Stimulated activated CD4-positive, alpha-beta T cell treated with anti-CD3 and anti-CD28 coated beads, TNF-alpha, amount 100 ng/mL, for 1 hour (primary cell): ENCODE measurements around the gene KLHDC4.
"Not testable (repeated sequence)": the region's sequence is repeated elsewhere in the genome, so short reads cannot be mapped to it uniquely, and the experiment has no call there.

Experiments
- DNase-seq, 3 donors: peaks; one replicate each; pipeline ENCODE4 v3.0.0-alpha.2; 2020; ENCODE audit warnings: low read depth in 3 of 3, low spot score in 1 of 3

KLHDC4 gene

GRCh38 chr16:87685405-87685755 lies 80.4 kb downstream of the KLHDC4 start:
- DNase-seq, result no peak

GRCh38 chr16:87684711-87685404 lies 80.9 kb downstream of the KLHDC4 start:
- DNase-seq, result no peak

GRCh38 chr16:87684106-87684677 lies 81.6 kb downstream of the KLHDC4 start:
- no peak for DNase-seq

- no peak for DNase-seq
These were observed 82.9 kb downstream of the KLHDC4 start for GRCh38 chr16:87682852-87683399.

GRCh38 chr16:87681981-87682570 lies 83.7 kb downstream of the KLHDC4 start:
- no peak for DNase-seq

GRCh38 chr16:87681051-87681602 lies 84.7 kb downstream of the KLHDC4 start:
- not testable (repeated sequence) for DNase-seq

- no peak for DNase-seq
These were observed 85.5 kb downstream of the KLHDC4 start for GRCh38 chr16:87680272-87680644.

GRCh38 chr16:87679593-87680271 lies 86.1 kb downstream of the KLHDC4 start:
- no peak for DNase-seq

GRCh38 chr16:87678618-87679017 lies 87.2 kb downstream of the KLHDC4 start:
- DNase-seq, result no peak

- no peak for DNase-seq
These were observed 88.0 kb downstream of the KLHDC4 start for GRCh38 chr16:87677830-87678229.

- no peak for DNase-seq
These were observed 90.6 kb downstream of the KLHDC4 start for GRCh38 chr16:87675111-87675719.

- DNase-seq, result no peak
These were observed 91.4 kb downstream of the KLHDC4 start for GRCh38 chr16:87674419-87674818.

GRCh38 chr16:87671715-87672270 lies 94.0 kb downstream of the KLHDC4 start:
- no peak for DNase-seq

- no peak for DNase-seq
These were observed 94.6 kb downstream of the KLHDC4 start for GRCh38 chr16:87671221-87671620.

GRCh38 chr16:87669672-87670071 lies 96.1 kb downstream of the KLHDC4 start:
- DNase-seq, result no peak

GRCh38 chr16:87667946-87668345 lies 97.8 kb downstream of the KLHDC4 start:
- DNase-seq, result no peak

GRCh38 chr16:87667443-87667842 lies 98.3 kb downstream of the KLHDC4 start:
- no peak for DNase-seq

- no peak for DNase-seq
These were observed 98.9 kb downstream of the KLHDC4 start for GRCh38 chr16:87666919-87667318.

GRCh38 chr16:87665193-87665592 lies 100.6 kb downstream of the KLHDC4 start:
- DNase-seq, result no peak

- no peak for DNase-seq
These were observed 101.0 kb downstream of the KLHDC4 start for GRCh38 chr16:87664792-87665191.
